GM18868 (cell line): ENCODE results near the gene PRSS27.
"Not testable (repeated sequence)": the region's sequence is repeated elsewhere in the genome, so short reads cannot be mapped to it uniquely, and the experiment has no call there.

Experiments
- ATAC-seq: cut with Tn5 transposase; IDR thresholded peaks from one replicate; pipeline ENCODE4 v1.9.1; 2021; ENCODE audit warnings: mild to moderate bottlenecking, moderate library complexity; ENCODE audit not compliant: unreplicated experiment

PRSS27 gene

DNA sequence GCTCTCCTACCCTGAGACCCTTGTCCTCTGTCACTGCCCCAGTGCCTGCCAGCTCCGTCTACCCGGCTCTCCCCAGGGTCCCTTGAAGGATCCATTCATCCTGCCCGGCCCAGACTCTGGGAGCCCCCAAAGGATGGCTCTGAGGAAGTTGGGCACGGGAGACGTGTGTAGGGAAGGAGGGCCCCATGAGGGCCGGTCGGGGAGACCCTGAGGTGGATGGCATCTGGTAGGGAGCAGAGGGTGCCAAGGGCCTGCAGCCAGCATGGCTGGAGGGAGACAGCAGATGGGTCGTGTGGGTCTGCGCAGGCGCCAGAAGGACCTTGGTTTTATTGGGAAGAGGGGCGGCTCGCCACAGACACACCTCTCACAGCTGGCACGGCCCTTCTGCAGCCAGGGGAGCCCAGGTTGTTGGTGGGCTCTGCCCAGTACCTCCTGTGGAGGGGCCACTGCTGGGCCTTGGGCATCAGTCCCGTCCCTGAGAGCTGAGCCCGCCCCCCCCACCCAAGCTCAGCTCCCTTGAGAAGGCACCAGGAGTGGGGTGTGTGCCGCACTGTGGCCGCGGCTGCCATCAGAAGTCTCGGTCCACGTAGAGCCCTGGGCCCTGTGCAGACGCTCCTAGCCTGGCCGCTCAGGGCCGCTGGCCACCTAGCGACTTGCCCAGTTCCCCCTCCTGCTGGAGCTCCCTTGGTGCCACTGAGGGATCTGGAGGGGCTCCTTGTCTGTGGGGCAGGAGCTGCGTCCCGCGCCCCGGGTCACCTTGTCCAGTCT lies 21.7 kb downstream of the PRSS27 start:
- no peak for ATAC-seq

DNA sequence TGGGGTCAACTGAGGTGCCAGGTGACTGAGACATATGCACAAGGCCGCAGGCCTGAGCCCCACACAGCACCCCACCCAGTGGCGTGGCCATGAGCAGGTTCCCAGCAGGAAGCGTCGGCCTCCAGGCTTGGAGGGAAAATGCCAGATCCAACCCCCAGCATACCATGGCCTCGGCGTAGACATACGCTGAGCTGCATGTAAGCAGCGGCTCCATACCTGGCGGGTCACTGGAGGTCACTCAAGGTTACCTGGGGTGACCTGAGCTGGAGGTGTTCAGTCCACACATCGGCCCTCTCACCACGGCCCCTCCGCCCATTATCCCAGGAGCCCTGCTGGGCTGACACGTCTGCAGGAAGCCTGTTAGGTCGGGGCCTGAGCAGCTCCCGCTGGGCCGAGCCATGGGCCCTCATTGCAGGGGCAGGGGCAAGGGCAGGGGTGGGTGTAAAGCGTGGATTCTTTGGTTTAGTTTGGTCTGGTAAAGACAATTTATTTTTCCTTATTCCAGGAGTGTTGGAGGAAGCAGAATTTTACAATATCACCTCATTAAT lies 22.5 kb downstream of the PRSS27 start:
- no peak for ATAC-seq

DNA sequence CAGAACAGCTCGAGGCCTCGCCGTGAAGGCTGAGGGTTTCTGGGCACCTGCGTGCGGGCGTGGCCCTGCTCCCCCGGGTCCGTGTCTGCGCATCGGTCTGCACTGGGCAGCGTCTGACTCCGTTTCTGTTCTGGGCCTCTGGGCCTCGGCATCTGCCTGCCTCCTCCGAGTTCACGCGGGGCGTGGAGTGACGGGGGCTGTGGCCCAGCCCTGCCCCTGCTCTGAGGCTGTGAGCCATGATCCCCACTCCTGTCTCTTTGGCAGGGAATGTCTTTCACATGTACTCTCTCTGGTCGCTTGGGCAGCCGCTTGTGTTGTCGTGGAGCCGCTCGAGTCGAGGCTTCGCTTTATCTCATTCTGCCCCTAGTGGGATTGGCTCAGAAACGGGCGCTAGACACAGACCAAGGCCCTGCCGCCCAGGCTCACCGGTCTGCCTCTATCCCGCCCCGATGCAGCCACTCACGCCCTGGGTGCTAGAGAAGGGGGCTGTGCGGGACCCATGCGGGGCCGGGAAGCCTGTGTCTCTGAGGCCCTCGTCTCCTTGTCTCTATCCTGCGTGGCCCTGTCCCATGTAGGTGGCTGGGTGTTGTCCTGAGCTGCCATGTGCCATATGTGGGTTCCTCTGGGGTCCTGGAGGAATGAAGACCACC lies 23.3 kb downstream of the PRSS27 start:
- ATAC-seq = not testable (repeated sequence)

DNA sequence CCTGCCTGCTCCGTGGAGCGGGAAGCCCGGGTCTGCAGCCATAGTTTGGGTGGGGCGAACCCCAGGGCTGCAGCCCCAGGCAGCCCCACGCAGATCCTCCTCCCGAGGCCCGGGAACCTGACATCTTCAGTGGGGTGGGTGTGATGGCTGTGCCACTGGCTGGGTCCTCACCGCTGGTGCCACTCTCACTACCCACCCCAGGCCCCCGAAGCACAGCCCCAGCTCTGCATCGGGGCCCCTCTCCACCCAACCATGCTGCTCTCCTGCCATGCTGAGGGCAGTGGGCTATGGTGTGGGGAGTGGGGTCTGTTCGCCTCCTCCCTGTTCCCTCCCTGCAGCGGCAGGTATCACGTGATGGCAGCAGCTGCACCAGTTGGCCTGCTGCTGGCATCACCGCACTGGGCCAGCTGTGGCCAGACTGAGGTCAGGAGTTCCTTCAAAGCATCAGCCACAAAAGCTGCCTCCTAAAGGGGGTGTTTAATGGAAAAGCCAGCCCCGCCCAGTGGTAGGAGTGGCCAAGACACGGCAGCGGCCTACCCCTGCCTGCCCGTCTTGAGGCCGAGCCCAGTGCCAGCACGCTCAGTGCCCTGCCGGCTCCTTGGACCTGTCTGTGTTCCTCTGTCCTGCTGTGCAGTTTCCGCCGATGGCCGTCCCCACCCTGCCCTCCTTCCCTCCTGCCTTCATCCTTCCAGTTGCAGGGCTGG lies 26.9 kb downstream of the PRSS27 start:
- ATAC-seq = no peak

DNA sequence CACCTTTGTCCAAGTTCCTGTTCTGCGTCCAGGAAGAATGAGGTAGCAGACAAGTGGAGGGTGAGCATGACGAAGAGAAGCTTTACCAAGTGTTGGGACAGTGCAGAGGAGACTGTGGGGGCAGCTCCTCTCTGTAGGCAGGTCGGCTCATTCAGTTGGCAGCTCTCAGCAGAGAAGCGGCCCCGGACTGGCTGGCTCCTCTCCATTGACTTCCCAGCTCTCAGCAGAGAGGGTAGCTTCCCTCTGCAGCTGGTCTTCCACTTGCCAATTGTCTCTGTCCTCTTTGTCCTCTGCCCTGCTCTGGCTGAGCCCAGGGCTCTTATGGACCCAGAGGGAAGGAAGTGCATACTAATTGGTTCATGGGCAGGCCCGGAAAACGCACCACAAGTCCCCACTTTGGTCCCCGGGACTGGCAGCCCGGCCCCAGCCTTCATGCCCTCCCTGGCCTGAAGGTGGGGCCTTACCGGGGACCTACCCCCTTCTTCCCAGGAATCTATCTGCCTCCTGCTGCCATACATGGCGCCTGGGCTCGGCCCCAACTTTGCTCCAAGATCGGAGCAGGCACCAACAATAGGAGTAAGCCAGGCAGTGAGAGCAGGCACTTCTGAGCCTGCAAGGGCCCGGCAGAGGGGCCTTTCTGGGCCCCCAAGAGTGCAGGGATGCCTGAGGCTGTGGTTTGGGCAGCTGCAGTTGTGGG lies 27.6 kb downstream of the PRSS27 start:
- ATAC-seq = no peak

DNA sequence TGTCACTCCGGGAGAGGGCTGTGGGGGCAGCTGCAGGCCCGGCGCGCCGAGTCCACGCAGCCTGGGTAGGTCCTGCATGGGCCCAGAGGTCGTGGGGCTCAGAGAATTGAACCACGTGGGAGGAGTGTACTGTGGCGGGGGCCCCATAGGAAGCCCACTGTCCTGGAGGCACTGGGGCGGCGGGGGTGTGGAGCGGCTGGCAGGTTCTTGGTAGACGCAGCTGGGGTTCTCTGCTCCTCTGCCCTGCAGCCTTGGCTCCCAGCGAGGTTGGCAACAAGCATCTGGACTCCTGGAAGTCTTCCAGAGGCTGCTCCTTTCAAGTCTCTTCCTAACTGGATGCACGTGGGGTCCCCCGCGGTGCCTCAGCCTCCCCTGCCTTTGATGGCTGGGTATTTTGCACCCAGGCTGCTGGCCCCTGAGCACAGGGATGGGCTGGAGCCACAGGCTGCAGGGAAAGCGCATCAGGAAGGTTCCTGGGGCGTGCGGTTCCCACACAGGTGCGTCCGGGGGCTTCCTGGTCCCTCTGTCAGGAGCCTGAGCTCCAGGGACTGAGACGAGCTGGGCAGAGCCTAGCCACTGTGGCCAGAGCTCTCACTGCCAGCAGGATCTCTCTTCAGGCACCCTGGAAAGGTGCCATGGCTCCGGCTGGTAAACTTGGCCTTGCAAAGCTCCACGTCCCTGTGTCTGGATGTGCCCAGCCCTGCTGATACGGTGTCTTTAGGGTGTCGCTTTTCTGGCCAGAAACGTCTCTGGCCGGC lies 28.4 kb downstream of the PRSS27 start:
- no peak for ATAC-seq

DNA sequence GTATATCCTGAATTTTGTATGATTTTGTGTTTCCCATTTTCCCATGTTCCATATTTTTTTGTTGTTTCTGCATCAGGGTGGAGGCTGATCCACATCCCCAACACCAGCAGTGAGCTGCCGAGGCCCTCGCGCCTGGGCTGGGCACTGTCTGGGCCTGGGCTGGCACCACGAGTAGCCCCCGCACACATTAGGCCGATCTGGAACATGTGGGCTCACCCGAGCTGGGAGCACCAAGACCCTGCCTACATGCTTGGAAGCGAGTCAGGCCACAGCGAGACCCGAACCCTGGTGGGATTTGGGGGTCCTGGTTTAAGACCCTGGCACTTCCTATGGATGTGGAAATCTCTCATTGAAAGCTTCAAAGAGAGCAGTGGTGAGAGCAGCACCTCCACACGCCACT lies 29.2 kb downstream of the PRSS27 start:
- no peak for ATAC-seq

DNA sequence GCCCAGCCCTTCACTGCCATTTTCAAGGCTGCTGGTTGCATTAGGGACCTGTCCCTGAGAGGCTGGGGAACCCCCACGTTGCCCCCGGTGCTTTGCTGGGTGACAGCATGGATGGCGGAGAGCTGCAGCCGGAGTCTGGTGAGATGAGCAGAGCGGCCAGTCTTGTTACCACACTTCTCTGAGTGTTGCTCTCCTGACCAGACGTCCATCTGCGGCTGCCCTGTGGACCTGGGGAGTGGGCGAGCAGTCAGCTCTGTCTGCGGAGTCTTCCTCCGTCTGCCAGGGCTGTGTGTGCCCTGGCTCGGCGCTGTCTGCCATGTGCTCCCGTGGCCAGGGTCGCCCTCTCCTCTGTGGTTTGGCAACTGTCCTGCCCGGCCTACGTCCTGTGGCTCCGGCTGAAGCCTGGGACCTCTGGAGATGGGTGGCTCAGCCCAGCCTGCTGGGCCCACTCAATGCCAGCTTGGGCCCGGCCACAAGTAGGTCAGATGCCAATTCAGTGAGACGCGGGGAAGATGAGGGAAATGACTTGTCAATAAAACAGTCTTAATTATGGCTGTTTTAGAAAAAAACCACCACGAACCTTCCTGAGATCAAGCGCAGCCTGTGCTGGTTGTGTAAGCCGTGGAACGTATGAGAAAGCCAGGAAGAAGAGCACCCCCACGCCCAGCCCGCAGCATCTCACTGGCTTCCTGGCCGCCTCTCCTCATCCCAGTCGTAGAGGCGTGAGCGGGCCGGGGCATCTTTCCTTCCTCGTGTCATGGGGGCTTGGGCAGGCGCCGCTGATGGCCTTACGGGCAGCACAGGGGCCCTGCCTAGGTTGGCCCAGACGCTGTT lies 29.8 kb downstream of the PRSS27 start:
- no peak for ATAC-seq

DNA sequence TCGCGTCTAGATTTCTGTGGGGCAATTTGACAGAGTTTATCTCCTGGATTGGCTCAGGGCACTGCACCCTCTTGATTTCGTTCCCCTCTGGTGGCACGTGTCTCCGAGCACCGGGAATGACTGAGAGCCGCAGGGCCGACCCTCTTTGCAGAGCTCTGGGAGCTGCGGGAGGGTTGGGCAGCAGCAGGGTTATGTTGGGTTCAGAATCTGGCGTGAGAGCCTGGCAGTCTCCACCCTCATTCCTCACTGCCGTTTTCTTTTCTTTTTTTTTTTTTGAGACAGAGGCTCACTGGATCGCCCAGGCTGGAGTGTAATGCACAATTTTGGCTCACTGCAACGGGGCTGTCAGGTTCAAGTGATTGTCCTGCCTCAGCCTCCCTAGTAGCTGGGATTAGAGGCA lies 30.6 kb downstream of the PRSS27 start:
- ATAC-seq = not testable (repeated sequence)

DNA sequence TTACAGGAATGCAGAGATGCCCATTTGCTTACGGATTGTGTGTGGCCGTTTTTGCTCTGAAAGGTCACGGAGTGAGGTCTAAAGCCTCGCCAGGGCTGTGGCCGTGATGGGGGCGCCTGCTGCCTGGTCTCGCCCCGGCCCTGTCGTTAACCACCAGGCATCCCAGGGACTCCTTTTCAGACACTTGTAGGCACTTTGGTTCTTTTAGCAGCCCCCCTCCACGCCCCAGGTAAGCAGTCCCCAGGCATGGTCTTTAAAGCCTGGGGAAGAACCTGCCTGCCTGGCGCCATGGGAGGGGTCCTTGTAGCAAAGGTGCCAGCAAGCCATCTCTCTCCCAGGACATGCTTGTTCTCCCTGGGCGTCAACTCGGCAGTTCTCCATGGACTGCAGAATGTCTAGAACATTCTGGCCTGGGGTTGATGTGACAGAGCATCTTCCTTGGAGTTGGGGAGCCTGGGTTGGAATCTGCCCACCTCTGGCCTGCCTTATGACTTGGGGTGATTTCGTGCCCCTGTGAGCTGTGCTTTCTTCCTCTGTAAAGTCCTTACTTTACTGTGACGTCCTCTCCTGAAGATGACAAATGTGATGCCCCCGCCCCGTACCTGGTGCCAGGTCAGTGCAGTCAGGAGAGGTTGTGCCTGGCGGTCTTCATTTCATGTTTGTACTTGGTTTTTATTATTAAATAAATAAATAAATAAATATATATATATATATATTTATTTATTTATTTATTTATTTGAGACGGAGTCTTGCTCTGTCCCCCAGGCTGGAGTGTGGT lies 32.3 kb downstream of the PRSS27 start:
- ATAC-seq = no peak

DNA sequence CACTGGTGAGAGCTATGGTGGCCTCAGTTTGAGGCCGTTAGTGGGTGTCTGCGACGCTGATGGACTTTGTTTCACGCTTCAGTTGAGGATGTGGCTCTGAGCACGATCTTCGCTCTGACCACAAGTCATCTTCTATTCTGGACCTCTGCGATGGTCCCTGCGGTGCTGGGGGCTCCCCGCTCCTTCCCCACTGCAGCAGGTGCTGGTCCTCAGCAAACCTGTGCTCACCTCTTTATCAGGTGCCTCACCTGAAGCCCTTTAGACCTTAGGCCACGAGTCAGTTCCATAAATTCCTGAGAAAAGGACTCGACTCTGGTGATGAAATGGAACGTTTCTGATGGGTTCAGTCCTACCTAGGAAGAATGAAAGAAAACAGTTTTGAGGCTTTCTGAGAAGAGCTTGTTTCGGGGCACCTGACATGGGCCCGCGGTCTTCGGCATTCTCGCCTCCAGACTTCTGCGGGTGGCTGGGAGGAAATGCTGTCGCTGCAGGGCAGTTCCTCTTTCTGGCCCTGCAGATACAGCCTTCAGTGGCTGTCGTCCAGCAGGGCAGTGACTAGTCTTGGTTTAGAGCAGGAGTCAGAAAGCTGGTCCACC lies 33.0 kb downstream of the PRSS27 start:
- peak; percentile 36 for ATAC-seq

DNA sequence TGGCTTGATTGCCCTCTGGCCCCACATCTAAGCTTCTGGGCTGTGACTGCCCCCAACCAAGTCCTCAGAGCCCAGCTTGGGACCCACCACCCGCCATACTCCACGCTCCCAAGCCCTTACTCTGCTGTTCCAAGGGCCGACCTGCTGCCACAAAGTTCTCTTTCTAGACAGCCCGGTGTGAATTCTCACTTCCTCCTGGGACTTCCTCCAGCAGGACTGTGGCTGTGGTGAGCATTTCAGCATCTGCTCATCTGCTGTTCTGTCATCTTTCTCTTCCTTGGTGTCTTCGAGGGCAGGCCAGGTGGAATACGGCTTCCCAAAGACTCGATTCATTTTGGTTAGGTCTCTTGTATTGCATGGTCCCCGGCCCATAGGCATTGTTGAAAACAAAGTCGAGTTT lies 33.9 kb downstream of the PRSS27 start:
- ATAC-seq = not testable (repeated sequence)

DNA sequence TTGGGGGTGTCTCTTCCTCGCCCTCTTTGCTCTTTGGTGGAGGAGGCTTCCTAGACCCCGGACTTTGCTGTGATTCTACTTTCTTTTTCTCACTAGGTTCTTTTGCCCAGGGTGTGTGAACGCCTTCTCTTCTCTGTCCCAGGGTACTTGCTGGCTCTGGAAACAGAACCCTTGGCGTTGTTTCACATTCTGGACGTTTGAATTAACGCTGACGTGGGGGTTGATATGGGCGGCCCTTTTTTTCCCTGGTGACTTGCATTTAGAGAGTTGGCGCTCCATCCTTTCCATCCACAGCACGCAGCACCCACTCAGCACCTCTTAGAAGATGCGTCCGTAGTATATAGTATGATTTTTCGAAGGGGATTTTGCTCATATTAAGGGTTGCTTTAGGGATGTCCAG lies 37.0 kb downstream of the PRSS27 start:
- ATAC-seq = not testable (repeated sequence)

DNA sequence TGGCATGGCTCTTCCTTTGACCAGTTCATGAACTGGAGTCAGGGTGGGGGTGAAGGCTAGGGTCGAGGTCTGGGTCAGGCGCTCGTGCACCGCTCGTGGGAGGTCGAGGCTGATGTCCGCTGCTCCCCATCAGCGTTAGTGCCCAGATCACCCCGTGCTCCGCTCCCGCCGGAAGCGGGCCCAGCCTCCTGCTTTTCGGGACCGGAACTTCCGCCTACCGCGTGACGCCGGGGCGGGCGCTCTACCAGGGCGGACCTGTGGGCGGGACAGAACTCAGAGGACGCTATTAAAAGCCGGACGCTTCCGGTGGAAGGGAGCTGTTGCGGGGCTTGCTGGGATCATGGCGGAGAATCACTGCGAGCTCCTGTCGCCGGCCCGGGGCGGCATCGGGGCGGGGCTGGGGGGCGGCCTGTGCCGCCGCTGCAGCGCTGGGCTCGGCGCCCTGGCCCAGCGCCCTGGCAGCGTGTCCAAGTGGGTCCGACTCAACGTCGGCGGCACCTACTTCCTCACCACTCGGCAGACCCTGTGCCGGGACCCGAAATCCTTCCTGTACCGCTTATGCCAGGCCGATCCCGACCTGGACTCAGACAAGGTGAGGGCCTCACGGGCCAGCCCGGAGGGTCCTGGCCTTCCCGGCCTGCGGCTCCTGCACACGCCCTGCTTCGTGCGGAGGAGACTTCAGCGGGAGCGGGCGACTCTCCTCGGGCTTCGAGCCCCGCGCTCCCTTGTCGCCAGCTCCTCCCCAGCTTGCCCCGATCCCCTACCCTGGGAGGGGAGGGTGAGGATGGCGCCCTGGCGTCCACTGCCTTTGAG lies 37.6 kb downstream of the PRSS27 start, which contains the start of gene KCTD5:
TSS of gene KCTD5 (plus strand) at position 315 of the 813 bp plus-strand sequence. CDS start at position 341, 26 bp downstream.
- peak; percentile 71 for ATAC-seq

DNA sequence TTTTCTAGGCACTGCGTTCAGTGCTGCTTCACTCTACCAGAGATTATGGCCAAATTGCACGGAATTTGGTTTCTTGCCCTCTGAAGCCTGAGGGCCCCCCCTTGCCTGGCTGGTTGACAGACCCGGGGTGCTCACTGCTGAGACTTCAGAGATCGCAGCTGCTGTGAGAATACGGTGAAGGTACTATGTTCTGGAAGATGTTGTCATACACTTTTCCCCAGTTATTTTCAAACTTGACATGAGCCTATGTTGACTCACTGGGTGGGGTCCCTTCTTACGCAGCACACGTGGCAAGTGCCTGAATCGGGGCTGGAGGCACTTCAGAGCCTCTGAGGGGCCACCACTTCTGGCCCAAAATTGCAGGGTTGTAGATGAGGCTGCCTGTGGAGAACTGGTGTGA lies 39.7 kb downstream of the PRSS27 start:
- not testable (repeated sequence) for ATAC-seq

DNA sequence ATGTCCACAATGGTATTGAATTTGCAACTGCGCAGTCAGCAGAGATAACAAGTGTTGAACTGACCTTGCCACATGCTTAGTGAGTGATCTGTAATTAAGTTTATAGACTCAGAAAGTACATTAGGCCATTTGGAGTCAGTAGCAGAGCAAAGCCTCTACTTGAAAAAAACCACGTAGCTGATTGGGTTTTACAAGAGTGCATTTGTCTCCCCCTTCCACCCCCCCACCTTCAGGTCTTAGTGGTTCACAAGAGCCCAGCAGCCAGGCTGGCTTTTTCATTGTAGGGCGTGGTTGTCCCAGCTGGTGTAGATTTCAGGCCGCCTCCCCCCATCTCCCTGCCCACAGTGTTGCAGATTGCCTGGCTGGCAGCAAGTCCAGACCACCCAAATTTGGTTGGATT lies 40.1 kb downstream of the PRSS27 start:
- ATAC-seq = not testable (repeated sequence)
